Tibial nerve (tissue), 4 donors: Measurements from ENCODE around the gene ZNF491.
A peak's percentile ranks its signal among the peaks of the same experiment; 100 is the strongest.

Source experiments
- EP300 ChIP-seq, 2 donors: sonication (generic); formaldehyde crosslinking; IDR thresholded peaks; one replicate each; pipeline ENCODE4 v1.6.1; 2017; ENCODE audit warnings: antibody characterized with exemption in 2 of 2, mild to moderate bottlenecking in 1 of 2
- POLR2A ChIP-seq, 2 donors: fragments of 450-650 bp; IDR thresholded peaks; one replicate each; pipeline ENCODE4 v1.6.1; 2017; ENCODE audit warnings: antibody characterized with exemption in 2 of 2, mild to moderate bottlenecking in 2 of 2, moderate library complexity in 2 of 2
- TF ChIP-seq, protein P1 (sequence below), 5 experiments: fragments of 200-600 bp in 3 of 5; fragments of 450-650 bp in 2 of 5; sonication (generic) in 3 of 5; IDR thresholded peaks; one replicate each; pipeline ENCODE4 v1.5.1; 2016 to 2019; ENCODE audit warnings: antibody characterized with exemption in 5 of 5, mild to moderate bottlenecking in 3 of 5, moderate library complexity in 2 of 5

- TF ChIP-seq, protein P1, sequence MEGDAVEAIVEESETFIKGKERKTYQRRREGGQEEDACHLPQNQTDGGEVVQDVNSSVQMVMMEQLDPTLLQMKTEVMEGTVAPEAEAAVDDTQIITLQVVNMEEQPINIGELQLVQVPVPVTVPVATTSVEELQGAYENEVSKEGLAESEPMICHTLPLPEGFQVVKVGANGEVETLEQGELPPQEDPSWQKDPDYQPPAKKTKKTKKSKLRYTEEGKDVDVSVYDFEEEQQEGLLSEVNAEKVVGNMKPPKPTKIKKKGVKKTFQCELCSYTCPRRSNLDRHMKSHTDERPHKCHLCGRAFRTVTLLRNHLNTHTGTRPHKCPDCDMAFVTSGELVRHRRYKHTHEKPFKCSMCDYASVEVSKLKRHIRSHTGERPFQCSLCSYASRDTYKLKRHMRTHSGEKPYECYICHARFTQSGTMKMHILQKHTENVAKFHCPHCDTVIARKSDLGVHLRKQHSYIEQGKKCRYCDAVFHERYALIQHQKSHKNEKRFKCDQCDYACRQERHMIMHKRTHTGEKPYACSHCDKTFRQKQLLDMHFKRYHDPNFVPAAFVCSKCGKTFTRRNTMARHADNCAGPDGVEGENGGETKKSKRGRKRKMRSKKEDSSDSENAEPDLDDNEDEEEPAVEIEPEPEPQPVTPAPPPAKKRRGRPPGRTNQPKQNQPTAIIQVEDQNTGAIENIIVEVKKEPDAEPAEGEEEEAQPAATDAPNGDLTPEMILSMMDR (IDR thresholded peaks at IDR 0.05) = peak in 1 of 5 experiments; percentile 33
- TF ChIP-seq POLR2A (IDR thresholded peaks at IDR 0.05) (peak; percentile 69 to 85), EP300 (IDR thresholded peaks at IDR 0.05) (peak; percentile 49 to 98)
These were observed 15.8 kb downstream of the ZNF491 start, which contains the start of gene ZNF440 for GRCh38 chr19:11814029-11814699.
